Measurements from ENCODE around the gene CAMKMT.

CAMKMT gene

GRCh38 chr2:44767691-44768090, 405.9 kb downstream of the CAMKMT start:
- no peak for DNase-seq (ENCODE audit: low read depth in 3 of 3, low spot score in 1 of 3)

GRCh38 chr2:44768438-44769236, 406.9 kb downstream of the CAMKMT start:
- DNase-seq (ENCODE audit: low read depth in 3 of 3, low spot score in 1 of 3) = no peak

GRCh38 chr2:44769349-44770011, 407.7 kb downstream of the CAMKMT start:
- DNase-seq (ENCODE audit: low read depth in 3 of 3, low spot score in 1 of 3) = no peak

DNA sequence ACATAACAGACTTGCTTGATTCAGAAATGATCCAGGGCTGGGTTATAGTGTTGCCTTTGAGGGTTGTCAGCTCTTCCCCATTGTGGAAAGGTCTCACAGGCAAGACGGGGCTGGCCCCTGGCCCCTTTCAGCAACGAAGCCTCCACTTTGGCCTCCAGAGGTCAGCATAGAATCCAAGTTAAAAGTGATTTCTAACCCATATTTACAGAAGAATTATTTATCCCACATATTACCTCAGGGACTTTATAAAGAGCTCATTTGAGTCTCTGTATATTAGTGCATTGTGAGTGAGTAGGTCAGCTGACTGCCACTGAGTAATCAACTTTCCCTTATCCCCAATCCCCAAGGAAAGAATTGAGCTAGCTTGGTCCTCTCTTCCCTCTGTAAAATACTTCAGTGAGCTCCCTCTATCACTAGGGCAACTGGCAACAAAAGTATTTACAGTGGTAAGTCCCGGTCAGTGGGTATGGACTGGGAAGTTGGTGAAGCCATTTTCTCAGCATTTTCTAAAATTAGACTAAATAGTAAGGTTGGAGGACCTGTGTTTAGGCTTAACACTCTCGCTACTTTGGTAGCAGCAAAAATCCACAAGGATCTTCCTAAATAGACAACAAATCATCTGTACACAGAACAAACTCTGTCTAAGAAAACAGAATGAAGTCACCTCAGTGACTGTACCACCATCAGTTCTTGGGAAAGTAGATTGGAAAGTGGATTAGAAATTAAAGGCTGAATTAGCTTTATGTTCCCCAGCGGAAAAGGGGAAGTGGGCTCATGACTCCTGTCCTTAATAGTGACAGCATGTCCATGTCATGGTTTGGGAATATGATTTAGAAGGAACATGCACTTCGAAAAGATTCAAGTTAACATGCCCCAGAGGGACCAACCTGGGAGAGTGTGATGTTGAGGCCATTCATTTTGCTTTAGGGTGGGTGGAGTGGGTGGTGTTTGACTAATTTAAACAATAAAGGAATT, 408.8 kb downstream of the CAMKMT start:
- DNase-seq (ENCODE audit: low read depth in 3 of 3, low spot score in 1 of 3) = no peak

- no peak for DNase-seq (ENCODE audit: low read depth in 3 of 3, low spot score in 1 of 3)
Measured at GRCh38 chr2:44771522-44771921, 409.8 kb downstream of the CAMKMT start.

DNA sequence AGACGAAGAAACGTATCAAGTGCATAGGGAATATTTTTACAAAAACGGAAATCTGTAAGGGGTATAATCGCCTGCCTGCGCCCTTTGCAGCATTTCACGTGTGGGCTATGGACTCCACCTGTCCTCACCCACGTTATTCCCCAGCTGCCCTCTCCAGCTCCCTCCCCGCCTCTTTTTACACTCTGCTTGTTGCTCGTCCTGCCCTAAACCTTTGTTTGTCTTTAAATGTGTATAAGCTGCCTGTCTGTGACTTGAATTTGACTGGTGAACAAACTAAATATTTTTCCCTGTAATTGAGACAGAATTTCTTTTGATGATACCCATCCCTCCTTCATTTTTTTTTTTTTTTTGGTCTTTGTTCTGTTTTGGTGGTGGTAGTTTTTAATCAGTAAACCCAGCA, 410.4 kb downstream of the CAMKMT start:
- DNase-seq (ENCODE audit: low read depth in 3 of 3, low spot score in 1 of 3) = no peak

GRCh38 chr2:44772669-44773378, 411.1 kb downstream of the CAMKMT start:
- no peak for DNase-seq (ENCODE audit: low read depth in 3 of 3, low spot score in 1 of 3)

DNA sequence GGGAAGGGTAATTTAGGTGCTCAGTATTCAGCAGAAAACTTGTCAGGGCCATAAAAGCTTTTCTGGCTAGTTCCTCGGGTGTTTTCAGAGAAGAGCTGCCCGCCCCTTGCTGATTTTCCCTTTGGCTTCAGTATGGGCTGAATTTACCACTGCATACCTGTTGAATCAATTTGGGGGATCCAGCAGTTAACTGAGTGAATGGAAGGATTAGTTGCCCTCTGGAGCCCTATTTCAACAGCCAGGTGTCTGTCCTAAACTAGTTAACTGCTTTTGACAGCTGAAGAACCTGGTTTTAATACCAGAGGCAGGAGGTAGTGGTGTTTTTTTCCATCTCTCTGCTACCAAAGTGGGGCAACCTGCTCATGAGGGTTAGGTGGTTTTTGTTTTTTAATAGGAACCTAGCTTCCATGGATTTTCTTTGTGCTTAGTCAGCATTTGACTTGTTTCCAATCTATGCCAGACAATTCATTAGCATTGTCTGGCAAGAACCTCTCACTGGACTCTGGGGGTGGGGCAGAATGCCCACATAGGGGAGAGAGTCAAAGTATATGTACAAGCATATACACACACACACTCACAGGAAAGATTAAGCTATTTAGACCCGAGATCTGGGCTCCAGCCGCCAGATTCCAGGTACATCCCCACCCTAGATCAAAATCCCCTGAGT, 413.2 kb downstream of the CAMKMT start:
- no peak for DNase-seq (ENCODE audit: low read depth in 3 of 3, low spot score in 1 of 3)

- no peak for DNase-seq (ENCODE audit: low read depth in 3 of 3, low spot score in 1 of 3)
Measured at GRCh38 chr2:44777036-44777435, 415.3 kb downstream of the CAMKMT start.

DNA sequence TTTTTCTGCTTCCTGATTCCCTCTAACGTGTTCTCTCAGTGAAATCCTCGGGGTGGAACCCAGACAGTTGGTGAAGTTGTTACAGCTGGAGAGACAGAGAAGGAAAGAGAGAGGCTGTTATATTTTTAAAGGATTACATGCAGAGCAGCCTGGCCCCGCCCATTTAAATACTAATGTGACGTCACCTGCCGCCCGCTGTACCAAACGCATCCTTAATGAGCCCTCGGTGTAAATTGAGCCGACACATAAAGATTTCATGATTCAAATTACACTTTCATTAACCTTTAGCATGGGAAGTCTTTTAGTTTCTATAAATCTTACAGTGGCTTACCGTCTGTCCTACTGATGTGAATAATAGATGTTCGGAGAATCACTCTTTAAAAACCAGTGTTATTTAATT, 415.8 kb downstream of the CAMKMT start:
- DNase-seq (ENCODE audit: low read depth in 3 of 3, low spot score in 1 of 3) = no peak

DNA sequence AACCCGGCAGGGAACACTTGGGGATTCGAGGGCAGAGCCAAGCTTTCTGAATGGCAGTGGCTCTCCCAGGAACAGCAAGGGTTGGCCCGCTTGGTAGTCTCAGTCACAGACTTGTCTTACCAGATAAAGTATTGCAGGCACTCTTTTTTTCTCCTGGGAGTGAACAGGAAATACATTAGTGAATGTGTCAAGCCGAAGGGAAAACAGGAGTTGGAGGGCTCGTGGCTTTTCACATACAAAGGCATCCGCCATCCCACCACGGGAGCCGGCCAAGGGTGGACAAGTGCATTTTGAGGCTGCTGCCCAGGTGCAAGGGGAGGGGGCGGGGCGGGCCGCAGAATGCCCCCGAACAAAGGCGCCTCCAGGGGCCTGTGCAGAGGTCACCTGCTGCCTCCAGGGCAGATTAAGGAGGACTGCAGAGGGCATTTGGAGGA, 416.5 kb downstream of the CAMKMT start:
- DNase-seq (ENCODE audit: low read depth in 3 of 3, low spot score in 1 of 3) = no peak

- no peak for DNase-seq (ENCODE audit: low read depth in 3 of 3, low spot score in 1 of 3)
Measured at GRCh38 chr2:44778671-44779476, 417.1 kb downstream of the CAMKMT start.

GRCh38 chr2:44779793-44780192, 418.0 kb downstream of the CAMKMT start:
- no peak for DNase-seq (ENCODE audit: low read depth in 3 of 3, low spot score in 1 of 3)

DNA sequence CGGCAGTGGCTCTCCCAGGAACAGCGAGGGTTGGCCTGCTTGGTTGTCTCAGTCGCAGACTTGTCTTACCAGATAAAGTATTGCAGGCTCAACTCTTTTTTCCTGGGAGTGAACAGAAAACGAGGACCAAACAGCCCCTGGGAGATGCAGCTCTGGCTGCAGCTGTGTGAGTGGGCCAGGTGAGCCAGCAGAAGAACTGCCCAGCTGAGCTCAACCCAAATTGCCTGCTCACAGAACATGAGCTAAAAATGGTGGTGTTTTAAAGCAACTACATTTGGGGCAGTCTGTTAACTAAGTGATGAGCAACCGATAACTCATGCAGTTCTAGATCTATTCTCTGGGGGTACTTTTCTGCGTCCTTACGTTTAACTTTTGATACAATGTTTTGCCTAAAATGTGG, 418.7 kb downstream of the CAMKMT start:
- no peak for DNase-seq (ENCODE audit: low read depth in 3 of 3, low spot score in 1 of 3)

DNA sequence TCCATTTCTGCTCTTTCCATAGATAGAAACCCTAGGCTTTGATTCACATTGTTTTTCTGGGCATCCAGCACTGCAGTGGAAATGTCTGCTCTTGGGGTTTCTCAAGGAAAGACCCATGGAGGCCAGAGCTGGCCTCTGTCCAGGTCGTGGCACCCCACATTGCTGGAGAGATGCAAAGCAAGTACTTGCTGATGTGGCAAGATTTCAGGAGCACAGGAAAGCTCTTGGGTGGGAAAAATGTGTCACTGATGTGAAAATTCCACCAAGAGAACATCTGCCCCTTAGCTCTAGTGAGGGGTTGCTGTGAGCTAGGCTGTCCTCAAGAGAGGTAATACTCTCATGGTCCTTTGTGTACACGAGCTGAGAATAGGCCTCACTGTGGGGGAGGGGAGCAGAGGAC, 423.7 kb downstream of the CAMKMT start:
- no peak for DNase-seq (ENCODE audit: low read depth in 3 of 3, low spot score in 1 of 3)

DNA sequence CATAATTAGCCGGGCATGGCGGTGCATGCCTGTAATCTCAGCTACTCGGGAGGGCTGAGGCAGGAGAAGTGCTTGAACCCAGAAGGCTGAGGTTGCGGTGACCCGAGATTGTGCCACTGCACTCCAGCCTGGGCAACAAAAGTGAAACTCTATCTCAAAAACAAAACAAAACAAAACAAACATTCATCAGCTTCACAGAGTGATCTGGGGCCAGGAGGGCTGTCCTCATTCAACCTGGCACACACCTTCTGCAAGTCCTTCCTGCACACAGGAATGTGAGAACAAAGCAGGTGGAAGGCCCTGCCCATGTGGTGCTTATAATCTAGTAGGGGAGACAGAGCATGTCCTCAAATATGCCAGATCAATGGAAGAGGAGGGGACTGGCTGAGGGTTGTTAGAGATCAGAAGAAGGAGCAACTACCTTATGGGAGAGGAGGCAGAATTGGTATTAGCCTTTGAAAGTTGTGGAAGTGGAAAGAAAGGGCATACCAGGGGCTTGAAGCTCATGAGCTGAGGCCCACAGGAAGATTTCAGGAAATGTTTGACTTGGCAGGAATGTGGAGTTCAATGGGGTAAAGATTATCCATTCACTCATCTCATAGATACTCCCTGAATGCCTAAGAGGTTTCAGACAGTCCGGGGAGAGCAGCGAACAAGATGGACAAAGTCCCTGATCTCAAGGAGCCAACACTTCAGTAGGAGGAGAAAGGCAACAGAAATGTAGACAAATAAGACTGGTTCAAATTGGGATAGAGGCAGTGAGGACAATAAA, 424.5 kb downstream of the CAMKMT start:
- no peak for DNase-seq (ENCODE audit: low read depth in 3 of 3, low spot score in 1 of 3)

DNA sequence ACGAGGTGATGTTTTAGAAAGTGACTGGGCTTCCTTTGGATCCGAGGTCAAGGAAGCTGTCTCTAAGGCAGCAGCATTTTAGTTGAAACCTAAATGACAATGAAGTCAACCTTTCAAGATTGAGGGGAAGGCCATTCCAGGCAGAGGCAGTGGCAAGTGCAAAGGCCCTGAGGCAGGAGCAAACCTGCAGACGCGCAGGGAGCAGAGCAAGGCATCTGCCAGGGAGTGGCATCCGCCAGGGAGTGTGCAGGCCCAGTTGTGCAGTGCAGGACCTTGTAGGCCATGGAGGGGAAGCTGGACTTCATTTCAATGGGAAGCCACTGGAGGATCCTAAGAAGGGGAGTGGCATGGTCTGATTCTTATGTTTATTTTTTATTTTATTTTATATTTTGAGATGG, 425.1 kb downstream of the CAMKMT start:
- DNase-seq (ENCODE audit: low read depth in 3 of 3, low spot score in 1 of 3) = no peak

GRCh38 chr2:44787663-44788062, 425.9 kb downstream of the CAMKMT start:
- DNase-seq (ENCODE audit: low read depth in 3 of 3, low spot score in 1 of 3) = no peak

- DNase-seq (ENCODE audit: low read depth in 3 of 3, low spot score in 1 of 3) = no peak
Measured at GRCh38 chr2:44789446-44789845, 427.7 kb downstream of the CAMKMT start.
